ENCODE results near the gene VIM. TPM values are rescaled to one million over a fixed set of nuclear protein-coding genes. Genes with fewer than 3 reads are reported as not detected.
A peak's percentile ranks its signal among the peaks of the same experiment; 100 is the strongest.

The VIM gene
- total RNA-seq, 2 donors from 2014 or later: 934 to 1,097 TPM

DNA sequence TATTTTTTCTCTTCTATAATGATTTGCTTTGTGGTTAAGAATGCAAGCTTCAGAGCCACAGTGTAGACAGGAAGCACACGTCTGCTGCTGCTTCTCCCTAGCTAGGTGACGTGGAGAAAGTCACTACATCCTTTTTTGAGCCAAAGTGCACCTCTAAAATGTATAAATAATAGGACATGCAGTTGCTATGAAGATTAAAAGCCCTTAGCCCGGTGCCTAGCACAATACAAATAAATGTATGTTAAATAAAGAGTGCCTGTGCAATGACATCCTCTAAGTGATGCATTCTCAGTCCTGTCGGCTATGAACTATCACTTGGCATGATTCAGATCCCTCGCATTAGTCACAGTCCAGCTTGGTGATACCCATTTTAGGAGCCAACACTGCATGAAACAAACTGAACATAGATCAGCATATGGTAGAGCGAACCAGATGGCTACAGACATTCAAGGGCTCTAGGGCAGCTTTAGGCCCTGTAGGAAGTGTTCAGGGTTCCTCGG, 21.8 kb upstream of the VIM start:
- DNase-seq: no peak

DNA sequence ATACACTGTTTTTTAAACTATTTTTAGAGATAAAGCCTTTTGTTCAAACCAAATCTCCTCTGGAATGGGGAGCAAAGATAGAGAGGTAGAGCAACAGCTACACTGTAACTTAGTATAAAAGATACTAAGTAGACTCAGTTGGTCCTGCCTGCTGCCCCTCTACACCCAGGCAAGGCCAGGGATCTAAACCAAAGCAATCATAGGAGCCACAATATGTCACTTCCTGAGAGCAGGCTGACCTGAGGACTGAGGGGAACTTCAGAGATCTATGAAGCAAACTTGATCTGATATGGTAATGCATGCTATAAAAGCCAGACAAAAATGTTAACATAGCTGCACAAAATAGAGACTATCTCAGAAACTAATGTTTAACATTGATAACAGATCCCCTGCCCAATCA, 19.6 kb upstream of the VIM start:
- intact Hi-C loops (cut with DNase I): no loop called here
- ATAC-seq (no peak), DNase-seq (no peak)

More for the DNA sequence above, 21.8 kb upstream of the VIM start:
- intact Hi-C loops (cut with DNase I): no loop called here
- no peak for ATAC-seq

DNA sequence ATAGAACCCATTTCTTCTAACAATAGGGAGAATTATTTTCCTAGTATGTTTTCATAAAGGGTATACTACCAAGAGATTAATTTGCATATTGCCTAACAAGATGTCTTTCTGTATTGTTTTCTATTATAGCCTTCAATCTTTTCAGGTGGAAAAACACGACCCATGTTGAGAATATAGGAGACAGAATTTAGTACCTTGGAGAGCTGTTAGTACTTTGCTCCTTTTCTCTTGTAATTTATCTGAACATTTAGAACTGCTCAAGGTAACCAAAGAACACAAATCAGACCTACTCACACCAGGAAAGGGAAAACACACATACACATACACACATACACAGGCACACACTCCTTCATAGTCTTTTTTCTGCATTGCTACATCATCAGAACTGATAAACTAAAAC, 18.7 kb upstream of the VIM start:
- intact Hi-C loops (cut with DNase I): no loop called here
- no peak for ATAC-seq
- no peak for DNase-seq

DNA sequence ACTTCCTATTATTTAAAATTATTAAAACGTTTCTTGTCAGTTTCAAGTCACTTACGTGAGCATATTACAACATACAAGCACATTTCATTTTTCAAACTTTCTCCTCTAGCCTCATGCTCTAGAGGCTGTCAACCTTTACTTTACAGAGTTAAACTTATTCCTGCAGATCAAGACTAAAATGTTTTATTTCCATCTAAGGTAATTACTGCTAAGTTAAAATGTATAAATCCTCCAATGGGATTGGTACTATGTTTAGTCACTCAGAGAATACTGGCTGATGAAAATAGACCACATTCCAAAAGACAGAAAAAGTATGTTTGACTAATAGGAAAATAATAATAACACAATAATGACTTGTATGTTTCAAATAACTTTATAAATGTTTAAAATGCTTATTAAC, 18.2 kb upstream of the VIM start:
- intact Hi-C loops (cut with DNase I): no loop called here
- DNase-seq (no peak), ATAC-seq (peak in 1 of 2 donors; percentile 23)

DNA sequence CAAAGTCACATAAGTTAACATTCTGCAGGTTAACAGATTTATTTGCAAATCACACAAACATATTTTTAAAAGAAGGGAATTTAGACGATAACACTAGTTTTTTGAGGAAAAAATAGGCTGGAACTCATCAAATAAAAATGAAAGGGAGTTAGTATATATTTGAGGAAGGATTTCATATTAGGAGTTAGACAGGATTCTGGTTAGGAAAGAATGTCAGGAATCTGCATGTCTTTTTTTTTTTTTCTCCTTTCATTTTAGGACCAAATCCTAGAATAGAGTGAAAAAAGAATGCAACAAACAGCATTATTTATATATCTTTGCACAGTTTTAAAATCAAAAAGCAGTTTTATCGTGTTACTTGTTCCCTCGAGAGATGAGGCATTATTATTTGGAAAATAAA, 17.7 kb upstream of the VIM start:
- DNase-seq (no peak), ATAC-seq (no peak)
- intact Hi-C loops (cut with DNase I): no loop called here

DNA sequence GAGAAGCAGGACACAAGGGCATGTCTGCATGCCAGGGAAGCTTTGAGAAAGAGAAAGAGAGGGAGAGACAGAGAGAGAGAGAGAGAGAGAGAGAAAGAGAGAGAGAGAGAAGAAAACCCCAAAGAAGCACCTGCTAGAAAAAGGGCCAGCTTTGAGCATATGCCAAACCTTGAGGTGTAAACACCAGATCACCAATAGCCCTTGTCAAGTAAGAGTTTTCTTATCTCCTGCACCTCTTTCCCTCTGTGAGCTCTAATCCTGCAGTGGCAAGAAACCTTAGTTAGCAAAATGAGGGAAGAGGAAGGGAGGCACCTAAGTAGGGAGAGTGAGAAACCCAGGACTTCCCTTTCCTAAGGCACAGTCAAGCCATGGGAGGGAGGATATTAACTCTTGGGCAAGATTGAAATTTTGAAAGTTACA, 15.2 kb upstream of the VIM start:
- peak in 1 of 2 donors; percentile 41 for ATAC-seq
- no peak for DNase-seq
- intact Hi-C loops (cut with DNase I): no loop called here

DNA sequence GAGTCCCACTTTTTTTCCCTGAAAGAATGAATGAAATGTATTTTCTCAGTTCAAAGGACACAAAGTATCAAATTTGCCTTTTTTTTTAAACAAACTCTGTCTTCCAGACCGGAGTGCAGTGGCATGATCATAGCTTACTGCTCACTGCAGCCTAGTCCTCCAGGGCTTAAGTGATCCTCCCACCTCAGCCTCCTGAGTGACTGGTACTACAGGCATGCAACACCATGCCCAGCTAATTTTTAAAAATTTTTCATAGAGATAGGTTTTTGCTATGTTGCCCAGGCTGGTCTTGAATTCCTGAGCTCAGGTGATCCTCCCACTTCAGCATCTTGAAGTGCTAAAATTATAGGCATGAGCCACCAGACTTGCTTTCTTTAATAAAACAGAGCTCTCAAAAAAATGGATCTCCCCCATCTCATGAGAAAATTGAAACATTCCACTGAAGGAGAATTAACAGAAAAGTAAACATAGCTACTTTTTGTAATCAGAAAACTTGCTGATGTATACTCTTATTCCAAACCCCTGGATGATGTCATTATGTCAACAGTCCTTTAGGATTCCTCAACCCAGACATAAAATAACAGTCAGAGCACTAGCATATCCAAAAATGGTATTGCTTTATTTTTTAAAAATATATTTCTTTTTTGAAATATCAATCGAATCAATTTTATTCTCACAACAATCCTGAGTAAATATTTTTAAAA, 14.2 kb upstream of the VIM start:
- intact Hi-C loops (cut with DNase I): no loop called here
- DNase-seq (no peak), ATAC-seq (no peak)

DNA sequence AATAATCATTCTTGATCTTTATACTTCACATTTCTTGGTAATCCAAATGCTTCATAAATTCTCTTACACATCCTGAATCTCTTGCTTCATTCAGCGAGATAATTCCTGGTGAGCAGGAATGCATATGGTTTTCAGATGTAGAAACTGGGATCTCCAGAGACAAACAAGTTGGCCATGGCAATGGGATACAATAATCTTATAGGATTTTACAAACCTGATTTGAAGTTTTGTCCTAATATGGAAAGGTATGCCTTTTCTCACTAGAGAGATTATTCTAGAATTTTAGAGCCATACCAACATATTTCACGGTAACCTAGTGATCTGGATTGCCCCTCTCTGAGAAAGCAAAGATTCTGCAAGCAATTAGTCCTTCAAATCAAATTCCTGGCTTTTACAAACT, 13.5 kb upstream of the VIM start:
- ATAC-seq (no peak), DNase-seq (no peak)
- intact Hi-C loops (cut with DNase I): no loop called here

DNA sequence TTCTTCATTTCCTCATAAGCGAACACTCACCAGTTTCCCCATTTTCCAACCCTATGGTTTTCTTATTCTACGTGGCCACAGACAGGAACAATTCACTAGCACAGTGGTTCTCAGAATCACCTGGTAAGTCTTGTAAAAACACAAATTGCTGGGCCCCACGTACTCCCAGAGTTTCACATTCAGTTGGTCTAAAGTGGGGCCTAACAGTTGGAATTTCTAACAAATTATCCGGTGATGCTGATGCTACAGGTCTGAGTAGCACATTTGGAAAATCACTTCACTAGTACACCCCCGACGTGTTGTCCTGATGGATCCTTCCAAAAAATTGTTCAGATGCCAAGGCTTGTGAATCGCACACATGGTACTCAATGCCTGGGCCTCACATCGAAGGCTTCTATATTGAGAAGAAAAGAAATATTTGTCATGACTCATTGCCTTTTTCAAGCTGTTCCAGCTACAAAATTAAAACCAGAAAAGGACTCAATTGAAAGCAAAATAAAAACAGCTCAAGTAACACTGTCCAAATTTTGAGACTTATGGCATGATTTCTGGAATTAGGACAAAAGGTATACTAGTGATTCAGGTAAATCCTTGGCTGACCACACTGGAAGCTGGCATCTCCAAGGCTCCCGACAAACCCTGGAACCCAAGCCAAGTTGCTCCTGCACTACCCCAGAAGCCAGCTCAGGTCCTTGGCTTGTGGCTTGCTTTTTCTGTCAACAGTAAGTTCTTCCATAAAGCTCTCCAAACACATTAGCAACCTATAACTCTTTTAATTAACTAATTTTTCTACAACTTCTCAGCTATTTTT, 12.9 kb upstream of the VIM start:
- ATAC-seq (peak; percentile 18 to 41), DNase-seq (no peak)
- intact Hi-C loops (cut with DNase I): no loop called here

DNA sequence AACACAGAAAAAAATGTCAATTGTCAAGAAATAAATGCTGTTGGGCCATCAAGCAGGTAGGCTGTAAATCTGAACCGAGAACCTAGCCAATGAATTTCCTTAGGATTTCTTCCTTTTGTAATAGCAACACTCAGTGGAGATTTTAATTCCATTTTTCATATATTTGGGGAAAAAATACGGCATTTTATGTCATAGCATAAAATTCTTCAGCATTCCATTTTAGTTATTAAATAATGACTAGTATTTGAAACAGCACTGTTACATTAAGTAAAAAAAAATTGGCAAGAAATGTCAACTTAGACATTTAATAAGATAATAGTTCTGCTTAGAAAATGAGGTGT, 12.3 kb upstream of the VIM start:
- ATAC-seq (no peak), DNase-seq (no peak)
- intact Hi-C loops (cut with DNase I): no loop called here

DNA sequence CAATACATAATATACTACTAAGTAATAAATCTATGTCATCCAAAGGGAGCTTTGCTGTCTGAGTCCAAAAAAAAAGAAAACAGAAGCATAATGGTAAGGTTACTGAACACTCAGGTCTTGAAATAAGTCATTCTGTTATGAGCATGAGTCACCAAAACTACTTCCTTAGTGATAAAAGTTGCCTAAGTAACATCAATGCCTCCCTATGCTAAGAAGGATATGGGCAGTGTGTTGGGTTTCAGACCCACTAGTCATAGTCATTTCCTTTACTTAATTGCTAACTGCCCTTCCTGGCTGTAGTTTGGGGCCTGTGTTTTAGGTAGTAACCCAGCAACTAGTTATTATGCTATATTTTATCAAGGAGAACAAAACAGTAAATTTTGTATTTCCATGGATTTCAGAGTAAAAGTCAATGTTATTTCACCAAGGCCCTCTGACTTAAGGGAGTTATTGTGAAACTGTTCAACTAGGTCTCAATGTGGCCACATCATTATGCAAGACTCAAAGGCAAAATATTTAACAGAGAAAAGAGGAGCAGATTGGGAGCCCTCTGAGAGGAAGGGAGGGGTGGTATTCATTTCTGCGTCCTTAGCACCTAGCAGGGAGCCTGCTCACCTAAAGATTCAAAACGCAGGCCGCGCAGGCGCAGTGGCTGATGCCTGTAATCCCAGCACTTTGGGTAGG, 11.7 kb upstream of the VIM start:
- ATAC-seq (peak; percentile 90 to 94), DNase-seq (no peak)
- intact Hi-C loops (cut with DNase I): no loop called here

DNA sequence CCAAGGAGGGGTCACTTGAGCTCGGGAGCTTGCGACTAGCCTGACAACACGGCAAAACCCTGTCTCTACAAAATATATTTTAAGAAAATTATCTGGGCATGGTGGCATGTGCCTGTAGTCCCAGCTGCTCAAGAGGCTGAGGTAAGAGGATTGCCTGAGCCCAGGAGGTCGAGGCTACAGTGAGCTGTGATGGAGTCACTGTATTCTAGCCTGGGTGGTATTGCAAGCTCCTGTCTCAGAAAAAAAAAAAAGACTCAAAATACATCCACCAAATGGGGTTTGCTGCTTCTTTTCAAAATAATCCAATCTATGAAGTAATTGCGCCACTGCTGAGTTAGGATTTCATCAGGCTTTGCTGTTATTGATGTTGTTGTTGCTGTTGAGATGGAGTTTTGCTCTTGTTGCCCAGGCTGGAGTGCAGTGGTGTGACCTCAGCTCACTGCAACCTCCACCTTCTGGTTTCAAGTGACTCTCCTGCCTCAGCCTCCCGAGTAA, 11.1 kb upstream of the VIM start:
- no peak for ATAC-seq
- intact Hi-C loops (cut with DNase I): no loop called here

DNA sequence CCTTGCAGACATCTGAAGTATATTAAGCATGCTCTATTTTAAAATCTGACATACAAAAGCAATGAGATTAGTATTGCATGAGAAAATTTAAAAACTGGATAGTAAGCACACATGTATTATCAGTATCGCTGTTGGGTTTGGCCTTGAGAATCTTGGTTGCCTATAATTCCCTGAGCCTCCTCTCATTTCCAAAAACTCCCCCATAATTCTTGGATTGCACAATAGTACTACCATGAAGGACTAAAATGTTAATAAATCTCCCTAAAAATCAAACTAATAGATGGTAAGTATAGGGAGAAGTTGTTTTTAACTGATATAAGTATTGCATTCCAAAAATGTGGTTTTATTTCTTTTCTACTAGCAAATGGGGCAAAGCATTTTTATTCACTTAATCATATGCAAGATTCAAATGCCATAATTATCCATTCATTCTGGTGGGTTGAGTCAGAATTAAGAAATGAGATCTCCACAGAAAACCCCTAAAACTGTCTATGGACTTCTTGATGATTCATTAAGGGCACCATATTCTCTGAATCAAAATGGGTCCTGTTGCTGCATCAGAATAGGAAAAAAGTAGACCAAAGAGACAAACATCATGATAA, 10.3 kb upstream of the VIM start:
- DNase-seq (no peak), ATAC-seq (no peak)
- intact Hi-C loops (cut with DNase I): no loop called here

More for the DNA sequence above, 11.1 kb upstream of the VIM start:
- DNase-seq: no peak

DNA sequence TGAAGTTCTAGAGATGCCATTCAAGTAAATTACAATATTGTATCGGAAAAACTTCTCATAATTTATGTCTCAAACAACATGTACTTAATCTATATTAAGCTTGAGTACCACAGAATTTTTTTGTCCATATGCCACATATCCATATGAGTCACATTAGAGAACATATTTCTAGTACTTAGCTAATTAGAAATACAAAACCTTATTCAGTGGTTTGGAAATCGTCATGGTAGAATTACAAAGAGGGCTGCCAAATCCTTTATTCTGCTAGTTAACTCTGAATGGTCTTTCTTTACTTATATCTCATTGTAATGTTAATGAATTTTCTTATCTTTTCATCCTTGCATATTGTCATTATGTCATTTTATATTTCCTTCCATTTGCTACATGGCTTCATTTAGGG, 9.0 kb upstream of the VIM start:
- DNase-seq (no peak), ATAC-seq (no peak)
- intact Hi-C loops (cut with DNase I): no loop called here

DNA sequence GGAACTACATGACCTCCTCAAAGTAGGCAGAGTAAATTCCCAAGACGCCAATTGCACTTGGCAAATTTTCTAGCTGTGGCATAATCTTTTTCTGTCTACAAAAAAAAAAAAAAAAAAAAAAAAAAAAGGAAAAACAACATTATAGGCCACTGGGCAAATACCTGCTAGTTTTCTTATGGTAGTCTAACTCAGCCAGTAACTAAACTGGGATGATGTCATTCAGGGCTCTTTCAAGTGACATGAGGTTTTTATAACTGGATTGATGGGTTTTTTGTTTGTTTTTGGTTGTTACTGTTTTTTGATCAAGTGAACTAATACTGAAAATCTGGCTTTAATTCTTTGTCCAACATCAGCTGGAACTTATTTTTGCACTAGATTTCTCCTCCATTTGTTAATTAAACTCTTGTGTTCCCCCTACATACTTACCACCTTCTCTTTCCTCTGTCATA, 7.4 kb upstream of the VIM start:
- DNase-seq (no peak), ATAC-seq (no peak)
- intact Hi-C loops (cut with DNase I): loop anchor here in 1 of 2 donors (10.0 kb wide), 1 partner anchor 216 kb away; no protein-coding TSS in a partner anchor

DNA sequence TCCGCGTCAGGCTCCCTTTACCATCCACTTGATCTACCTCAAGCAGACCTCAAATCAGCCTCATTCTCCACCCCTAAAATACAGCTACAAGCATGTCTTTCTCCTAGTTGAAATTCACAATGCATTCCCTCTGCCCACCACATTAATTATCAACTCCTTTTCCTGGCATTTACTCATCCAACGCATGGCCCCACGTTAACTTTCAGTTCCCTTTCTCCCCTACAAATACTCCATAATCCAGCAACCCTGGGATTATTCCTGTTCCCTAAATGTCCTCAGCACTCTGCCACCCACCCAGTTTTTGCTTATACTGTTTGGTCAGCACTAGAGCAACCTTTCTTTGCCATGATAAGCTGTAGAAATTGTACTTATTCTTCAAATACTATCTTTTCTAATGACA, 5.7 kb upstream of the VIM start:
- ATAC-seq (peak in 1 of 2 donors; percentile 24), DNase-seq (no peak)
- intact Hi-C loops (cut with DNase I): loop anchor here in 1 of 2 donors (10.0 kb wide), 1 partner anchor 218 kb away; no protein-coding TSS in a partner anchor

DNA sequence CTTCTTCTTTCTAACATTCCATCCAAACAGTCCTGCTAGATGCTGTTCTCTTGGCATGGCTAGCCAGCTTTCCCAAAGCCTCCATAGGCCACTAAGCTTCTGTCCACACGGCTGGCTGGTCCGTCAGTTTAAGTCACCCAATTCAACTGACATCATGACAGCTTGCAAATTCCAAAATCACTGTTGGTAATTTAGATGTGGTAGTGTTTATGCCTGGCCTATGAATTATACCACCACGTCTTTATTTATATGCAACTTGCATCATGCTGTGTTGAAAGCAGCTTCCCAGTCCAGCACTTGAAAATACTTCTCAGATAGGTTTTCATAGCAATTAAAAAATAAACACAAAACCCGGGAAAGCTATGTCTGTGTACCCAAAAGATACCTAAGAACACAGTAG, 2.2 kb upstream of the VIM start:
- DNase-seq (no peak), ATAC-seq (no peak)
- intact Hi-C loops (cut with DNase I): loop anchor here in 1 of 2 donors (10.0 kb wide), 1 partner anchor 221 kb away; no protein-coding TSS in a partner anchor

DNA sequence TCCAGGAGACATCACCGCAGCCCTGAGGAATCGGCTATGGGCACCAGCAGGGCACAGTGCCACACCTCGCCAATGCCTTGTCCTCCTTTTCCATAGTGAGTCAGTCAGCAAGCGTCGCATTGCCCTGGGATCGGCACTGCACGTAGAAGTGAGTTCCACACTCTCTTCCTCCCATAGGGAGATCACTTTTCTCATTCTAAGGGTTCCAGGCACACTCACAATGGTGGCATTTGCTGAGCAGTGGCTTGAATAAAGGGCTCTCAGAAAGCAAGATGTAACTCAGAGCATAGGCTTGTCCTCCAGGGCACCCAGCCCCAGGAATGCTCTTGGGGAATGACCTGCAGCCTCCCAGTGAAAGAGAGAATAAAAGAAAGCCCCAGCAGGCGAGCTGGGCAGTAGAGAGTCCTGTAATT, 1.1 kb upstream of the VIM start:
- DNase-seq: no peak
- no peak for ATAC-seq
- intact Hi-C loops (cut with DNase I): loop anchor here in 1 of 2 donors (10.0 kb wide), 1 partner anchor 222 kb away; no protein-coding TSS in a partner anchor

Measured in left cardiac atrium (tissue), 4 donors.